K562 (cell line): Measurements from ENCODE around the gene RGS7. TPM values are rescaled to one million over a fixed set of nuclear protein-coding genes. Genes with fewer than 3 reads are reported as not detected.

Experiments
- ATAC-seq: fragments of 200-7000 bp; cut with Tn5 transposase; 3 replicates; pipeline ENCODE4 v1.9.1; 2020; ENCODE audit warnings: moderate library complexity
- BruUV-seq: library from RNA; stranded (reverse); fragments of 400-500 nt; replicated peaks from 2 replicates; lab custom pipeline; 2021; lab: Mats Ljungman, UMichigan
- CTCF ChIA-PET: fragments of 300-600 bp; formaldehyde crosslinking; extraction: SDS; loops from one replicate; lab custom pipeline; 2021; ENCODE audit warnings: low intra/inter-chr PET ratio; lab: Yijun Ruan, JAX
- POLR2A ChIA-PET: fragments of 300-600, 350-650 bp; sonication (Branson Sonifier 250); formaldehyde crosslinking; extraction: SDS; loops from one replicate; lab custom pipeline; 2021; ENCODE audit warnings: antibody characterized with exemption, inconsistent platforms; lab: Yijun Ruan, JAX
- DNase-seq, 4 experiments: peaks; one replicate each; pipeline versions ENCODE4 v3.0.0 to v3.0.0-alpha.2; 2011 to 2018; ENCODE audit warnings: low spot score in 3 of 4, mixed read lengths in 3 of 4; ENCODE audit errors: extremely low read depth in 1 of 4
- FAIRE-seq: peaks from 2 replicates; lab custom pipeline; 2011; peaks lifted over from hg19 to GRCh38; lab: Jason Lieb, UNC
- H2AFZ ChIP-seq: 2 replicates; pipeline ENCODE4 v1.6.0; 2011; ENCODE audit warnings: low read depth, low read length, control low read depth, inconsistent platforms
- H3K27ac ChIP-seq: fragments of 200-600 bp; 3 replicates; pipeline ENCODE4 v1.8.0; 2011; ENCODE audit warnings: low read depth, mild to moderate bottlenecking, control low read depth, inconsistent platforms, low read length, moderate library complexity, mixed read lengths; ENCODE audit errors: extremely low read depth
- H3K27me3 ChIP-seq, 2 experiments: fragments of 300-600 bp in 1 of 2; 2 replicates in 1 of 2; 3 replicates in 1 of 2; pipeline versions ENCODE4 v1.6.0 to v1.8.0; 2011; ENCODE audit warnings: inconsistent platforms in 2 of 2, low read length in 2 of 2, mild to moderate bottlenecking in 1 of 2, mixed read lengths in 1 of 2, moderate library complexity in 1 of 2; ENCODE audit not compliant: control insufficient read depth in 2 of 2, insufficient read depth in 2 of 2
- H3K36me3 ChIP-seq: fragments of 300-600 bp; 3 replicates; pipeline ENCODE4 v1.8.0; 2011; ENCODE audit warnings: mild to moderate bottlenecking, low read length, inconsistent platforms; ENCODE audit not compliant: control insufficient read depth, insufficient read depth
- H3K4me1 ChIP-seq, 2 experiments: fragments of 200-600 bp in 1 of 2; replicated peaks in 1 of 2; 2 replicates in 1 of 2; 3 replicates in 1 of 2; pipeline versions ENCODE4 v1.5.1 to v1.8.0; 2011; ENCODE audit warnings: inconsistent platforms in 2 of 2, low read length in 2 of 2, mild to moderate bottlenecking in 1 of 2, mixed read lengths in 1 of 2, moderate library complexity in 1 of 2; ENCODE audit not compliant: control insufficient read depth in 2 of 2, insufficient read depth in 2 of 2
- H3K4me2 ChIP-seq: 2 replicates; pipeline ENCODE4 v1.6.1; 2011; ENCODE audit warnings: low read length, control low read depth, inconsistent platforms, mixed read lengths; ENCODE audit not compliant: insufficient read depth
- H3K4me3 ChIP-seq: fragments of 200-600 bp; sonication (generic), shearing (Covaris generic); 2 replicates; pipeline ENCODE4 v1.5.1; 2016; ENCODE audit warnings: control low read depth, inconsistent platforms
- H3K79me2 ChIP-seq: fragments of 200-600 bp; 3 replicates; pipeline ENCODE4 v1.8.0; 2011; ENCODE audit warnings: low read length, inconsistent platforms; ENCODE audit not compliant: control insufficient read depth, insufficient read depth
- H3K9ac ChIP-seq, 2 experiments: 2 replicates each; pipeline versions ENCODE4 v1.6.0 to v1.6.1; 2011; ENCODE audit warnings: low read depth in 2 of 2, low read length in 2 of 2, control low read depth in 1 of 2, inconsistent platforms in 1 of 2, mild to moderate bottlenecking in 1 of 2, mixed read lengths in 1 of 2; ENCODE audit not compliant: insufficient read depth in 1 of 2
- H3K9me1 ChIP-seq: one replicate; pipeline ENCODE4 v1.6.0; 2011; ENCODE audit warnings: inconsistent platforms, mild to moderate bottlenecking, low read length, moderate library complexity; ENCODE audit not compliant: control insufficient read depth, insufficient read depth
- H3K9me3 ChIP-seq: replicated peaks from 2 replicates; pipeline ENCODE4 v1.5.1; 2011; ENCODE audit warnings: low read depth, low read length, inconsistent platforms; ENCODE audit not compliant: control insufficient read depth, insufficient read depth
- H4K20me1 ChIP-seq: replicated peaks from 2 replicates; pipeline ENCODE4 v1.6.1; 2011; ENCODE audit warnings: low read length, inconsistent platforms, mixed read lengths; ENCODE audit not compliant: control insufficient read depth, insufficient read depth
- CBFA2T3 ChIP-seq: fragments of 450-650 bp; IDR thresholded peaks from 2 replicates; pipeline ENCODE4 v1.6.1; 2017
- CHD1 ChIP-seq: fragments of 200-600 bp; sonication (generic); IDR thresholded peaks from one replicate; pipeline ENCODE4 v1.6.1; 2012; ENCODE audit warnings: mild to moderate bottlenecking, moderate library complexity, low read length, inconsistent platforms
- FUS ChIP-seq: fragments of 200-400 bp; formaldehyde crosslinking; optimal IDR thresholded peaks from 2 replicates; pipeline ENCODE3; 2017; ENCODE audit warnings: low read depth, low read length
- GABPB2 ChIP-seq: fragments of 250-450 bp; sonication (Bioruptor Pico); conservative IDR thresholded peaks from 2 replicates; pipeline ENCODE4 v1.5.1; 2021; ENCODE audit warnings: mild to moderate bottlenecking
- HNRNPUL1 ChIP-seq: fragments of 200-400 bp; formaldehyde crosslinking; IDR thresholded peaks from 2 replicates; pipeline ENCODE4 v1.6.1; 2017; ENCODE audit warnings: low read length
- NCOA4 ChIP-seq: fragments of 450-650 bp; IDR thresholded peaks from 2 replicates; pipeline ENCODE4 v1.6.1; 2018; ENCODE audit warnings: mild to moderate bottlenecking; ENCODE audit not compliant: partially characterized antibody
- PHTF2 ChIP-seq: fragments of 250-450 bp; sonication (Bioruptor Pico); IDR thresholded peaks from 2 replicates; pipeline ENCODE4 v1.5.0; 2021; ENCODE audit warnings: mild to moderate bottlenecking
- RAD21 ChIP-seq, 2 experiments: fragments of 250-450 bp in 1 of 2; fragments of 450-650 bp in 1 of 2; sonication (Bioruptor Pico) in 1 of 2; formaldehyde crosslinking in 1 of 2; IDR thresholded peaks in 1 of 2; conservative IDR thresholded peaks in 1 of 2; 2 replicates each; pipeline versions ENCODE4 v1.4.0 to v1.8.0; 2020 to 2022; ENCODE audit warnings: mild to moderate bottlenecking in 2 of 2, moderate library complexity in 1 of 2
- RBM22 ChIP-seq: fragments of 200-400 bp; formaldehyde crosslinking; IDR thresholded peaks from 2 replicates; pipeline ENCODE4 v1.6.1; 2018; ENCODE audit warnings: low read length, low read depth; ENCODE audit not compliant: poor library complexity, severe bottlenecking
- RFX5 ChIP-seq: IDR thresholded peaks from 2 replicates; pipeline ENCODE4 v1.6.1; 2011; ENCODE audit warnings: low read depth, mild to moderate bottlenecking, improper control_type of control experiment, low read length
- in situ Hi-C: fragments of 300-500 bp; cut with MboI; formaldehyde crosslinking; loops from 4 replicates; pipeline ENCODE4 v1.15.0; 2018; ENCODE audit warnings: inconsistent platforms, mixed read lengths
- intact Hi-C: fragments of 100-400 bp; cut with micrococcal nuclease; formaldehyde crosslinking; loops from 2 replicates; pipeline ENCODE4 v1.14.2; 2022
- polyA plus RNA-seq, 8 experiments: library from polyadenylated mRNA; depleted of rRNA in 4 of 8; stranded (reverse) in 5 of 8; unstranded in 3 of 8; fragments of >200 nt; fragmentation: Nextera tagmentation in 2 of 8; fragmentation: Illumina TruSeq in 1 of 8; extraction: Ambion mirVana in 2 of 8; extraction: Trizol in 1 of 8; gene quantifications; 2 replicates each; pipeline versions ENCODE4 v1.2.1 to v1.2.3, GENCODE V29; 2011 to 2014; ENCODE audit warnings: inconsistent platforms in 1 of 8, missing spikeins in 1 of 8
- total RNA-seq, 7 experiments: library from RNA; depleted of rRNA in 6 of 7; stranded (reverse); fragments of >200 nt in 6 of 7; fragmentation: Illumina TruSeq in 2 of 7; extraction: Trizol in 2 of 7; gene quantifications; 2 replicates each; pipeline versions ENCODE4 v1.2.1 to v1.2.3, GENCODE V29; 2011 to 2021; ENCODE audit warnings: low replicate concordance in 1 of 7
- TF ChIP-seq, protein P1 (sequence below): fragments of 450-650 bp; IDR thresholded peaks from one replicate; pipeline ENCODE4 v1.6.1; 2018; ENCODE audit warnings: mild to moderate bottlenecking, moderate library complexity; ENCODE audit not compliant: partially characterized antibody
- TF ChIP-seq, protein P2 (sequence below): sonication (generic); formaldehyde crosslinking; IDR thresholded peaks from 2 replicates; pipeline ENCODE4 v1.8.0; 2023; ENCODE audit warnings: mild to moderate bottlenecking, missing genetic modification reagents

RGS7 gene
- total and polyA plus RNA-seq, 9 of the 15 experiments (the other 6 are each of a cell fraction or from before 2014, with no cell fraction given), result not detected

DNA sequence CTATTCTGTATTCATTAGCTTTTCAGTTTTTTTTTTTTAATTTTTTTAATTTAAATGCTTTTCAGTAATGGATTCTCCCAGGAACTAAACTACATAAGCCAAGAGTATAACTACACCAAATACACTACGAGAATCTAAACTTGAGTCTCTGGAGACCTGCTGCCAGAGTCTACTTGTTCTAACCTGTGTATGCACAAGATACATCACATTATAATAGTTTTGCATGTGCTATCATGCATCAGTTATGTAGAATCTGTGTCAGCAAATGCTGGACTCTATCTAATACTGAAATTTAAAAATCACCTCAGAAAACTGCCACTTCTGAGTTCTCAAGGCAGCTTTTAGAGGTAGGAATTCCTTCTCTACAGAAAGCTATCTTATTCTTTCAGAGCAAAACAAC, 598.7 kb downstream of the RGS7 start (continued):
- TF ChIP-seq, protein P1, sequence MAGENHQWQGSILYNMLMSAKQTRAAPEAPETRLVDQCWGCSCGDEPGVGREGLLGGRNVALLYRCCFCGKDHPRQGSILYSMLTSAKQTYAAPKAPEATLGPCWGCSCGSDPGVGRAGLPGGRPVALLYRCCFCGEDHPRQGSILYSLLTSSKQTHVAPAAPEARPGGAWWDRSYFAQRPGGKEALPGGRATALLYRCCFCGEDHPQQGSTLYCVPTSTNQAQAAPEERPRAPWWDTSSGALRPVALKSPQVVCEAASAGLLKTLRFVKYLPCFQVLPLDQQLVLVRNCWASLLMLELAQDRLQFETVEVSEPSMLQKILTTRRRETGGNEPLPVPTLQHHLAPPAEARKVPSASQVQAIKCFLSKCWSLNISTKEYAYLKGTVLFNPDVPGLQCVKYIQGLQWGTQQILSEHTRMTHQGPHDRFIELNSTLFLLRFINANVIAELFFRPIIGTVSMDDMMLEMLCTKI, result no peak
- TF ChIP-seq RAD21 (CRISPR knock-in tag; conservative IDR thresholded peaks at IDR 0.05 in 1 of 2, IDR thresholded peaks at IDR 0.05 in 1 of 2), result no peak

DNA sequence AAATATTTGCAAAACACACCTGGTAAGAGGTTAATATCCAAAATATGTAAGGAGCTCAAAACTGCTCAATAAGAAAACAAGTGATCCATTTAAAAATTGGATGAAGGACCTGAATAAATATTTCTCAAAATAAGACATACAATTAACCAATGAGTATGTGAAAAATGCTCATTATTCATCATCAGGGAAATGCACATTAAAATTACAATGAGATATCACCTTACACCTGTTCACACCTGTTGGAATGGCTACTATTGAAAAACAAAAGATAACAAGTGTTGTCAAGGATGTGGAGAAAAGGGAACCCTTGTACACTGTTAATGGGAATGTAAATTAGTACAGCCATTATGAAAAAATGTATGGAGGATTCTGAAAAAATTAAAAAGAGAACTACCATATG, 609.1 kb downstream of the RGS7 start:
- no peak for DNase-seq

More for the DNA sequence above, 609.1 kb downstream of the RGS7 start:
- Histone ChIP-seq H3K4me2 (no peak overlapping the region), H3K79me2 (no peaks in the 10 kb centered on the region), H3K36me3 (no peaks in the 10 kb centered on the region), H3K27ac (no peak overlapping the region), H4K20me1 (no peaks in the 10 kb centered on the region), H3K9me1 (no peaks in the 10 kb centered on the region), H3K4me1 (no peaks in the 10 kb centered on the region), H3K9me3 (no peaks in the 10 kb centered on the region), H3K27me3 (no peaks in the 10 kb centered on the region), H3K4me3 (no peak overlapping the region), H3K9ac (no peak overlapping the region)
- no TSS peak for BruUV-seq
- no peak for ATAC-seq
- POLR2A ChIA-PET, result no interaction called here
- in situ Hi-C loops (loop anchor here (25.0 kb wide), 1 partner anchor 1264 kb away; no protein-coding TSS in a partner anchor), intact Hi-C loops (no loop called here)
- CTCF ChIA-PET, result no interaction called here
- FAIRE-seq, result no peak
- TF ChIP-seq FUS (no peak), HNRNPUL1 (no peak), RFX5 (no peak), RBM22 (no peak), CBFA2T3 (no peak), GABPB2 (CRISPR knock-in tag) (no peak), CHD1 (no peak), NCOA4 (no peak), PHTF2 (no peak)
- TF ChIP-seq, protein P2, sequence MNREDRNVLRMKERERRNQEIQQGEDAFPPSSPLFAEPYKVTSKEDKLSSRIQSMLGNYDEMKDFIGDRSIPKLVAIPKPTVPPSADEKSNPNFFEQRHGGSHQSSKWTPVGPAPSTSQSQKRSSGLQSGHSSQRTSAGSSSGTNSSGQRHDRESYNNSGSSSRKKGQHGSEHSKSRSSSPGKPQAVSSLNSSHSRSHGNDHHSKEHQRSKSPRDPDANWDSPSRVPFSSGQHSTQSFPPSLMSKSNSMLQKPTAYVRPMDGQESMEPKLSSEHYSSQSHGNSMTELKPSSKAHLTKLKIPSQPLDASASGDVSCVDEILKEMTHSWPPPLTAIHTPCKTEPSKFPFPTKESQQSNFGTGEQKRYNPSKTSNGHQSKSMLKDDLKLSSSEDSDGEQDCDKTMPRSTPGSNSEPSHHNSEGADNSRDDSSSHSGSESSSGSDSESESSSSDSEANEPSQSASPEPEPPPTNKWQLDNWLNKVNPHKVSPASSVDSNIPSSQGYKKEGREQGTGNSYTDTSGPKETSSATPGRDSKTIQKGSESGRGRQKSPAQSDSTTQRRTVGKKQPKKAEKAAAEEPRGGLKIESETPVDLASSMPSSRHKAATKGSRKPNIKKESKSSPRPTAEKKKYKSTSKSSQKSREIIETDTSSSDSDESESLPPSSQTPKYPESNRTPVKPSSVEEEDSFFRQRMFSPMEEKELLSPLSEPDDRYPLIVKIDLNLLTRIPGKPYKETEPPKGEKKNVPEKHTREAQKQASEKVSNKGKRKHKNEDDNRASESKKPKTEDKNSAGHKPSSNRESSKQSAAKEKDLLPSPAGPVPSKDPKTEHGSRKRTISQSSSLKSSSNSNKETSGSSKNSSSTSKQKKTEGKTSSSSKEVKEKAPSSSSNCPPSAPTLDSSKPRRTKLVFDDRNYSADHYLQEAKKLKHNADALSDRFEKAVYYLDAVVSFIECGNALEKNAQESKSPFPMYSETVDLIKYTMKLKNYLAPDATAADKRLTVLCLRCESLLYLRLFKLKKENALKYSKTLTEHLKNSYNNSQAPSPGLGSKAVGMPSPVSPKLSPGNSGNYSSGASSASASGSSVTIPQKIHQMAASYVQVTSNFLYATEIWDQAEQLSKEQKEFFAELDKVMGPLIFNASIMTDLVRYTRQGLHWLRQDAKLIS, result no peak
- TF ChIP-seq, all 486 proteins: peak for 0
- no peak overlapping the region for H2AFZ ChIP-seq
